H4 (cell line): ENCODE data around the gene GOSR2. TPM values are rescaled to one million over a fixed set of nuclear protein-coding genes. Genes with fewer than 3 reads are reported as not detected.
A peak's percentile ranks its signal among the peaks of the same experiment; 100 is the strongest.
"Not testable (repeated sequence)": the region's sequence is repeated elsewhere in the genome, so short reads cannot be mapped to it uniquely, and the experiment has no call there.

ENCODE experiments used
- DNase-seq: peaks from one replicate; pipeline ENCODE4 v3.0.0-alpha.2; 2015; ENCODE audit warnings: low spot score
- total RNA-seq: library from RNA; depleted of rRNA; stranded (reverse); fragments of >200 nt; shearing (Covaris generic); gene quantifications from 2 replicates; pipeline ENCODE4 v1.2.3, GENCODE V29; 2014

The GOSR2 gene
- total RNA-seq, 1 experiment from 2014 or later: 52.8 TPM

- DNase-seq: no peak
These were observed 40.6 kb downstream of the GOSR2 start for GRCh38 chr17:46963571-46963970.

GRCh38 chr17:46964315-46965265 is 41.6 kb downstream of the GOSR2 start:
- no peak for DNase-seq

GRCh38 chr17:46968224-46968834 is 45.4 kb downstream of the GOSR2 start:
- no peak for DNase-seq

GRCh38 chr17:46968896-46969295 is 45.9 kb downstream of the GOSR2 start:
- DNase-seq: no peak

GRCh38 chr17:46971647-46972300 is 48.8 kb downstream of the GOSR2 start:
- no peak for DNase-seq

- no peak for DNase-seq
These were observed 49.4 kb downstream of the GOSR2 start for GRCh38 chr17:46972346-46972745.

GRCh38 chr17:46974086-46974485 is 51.1 kb downstream of the GOSR2 start:
- DNase-seq: no peak

- DNase-seq: no peak
These were observed 52.3 kb downstream of the GOSR2 start for GRCh38 chr17:46975287-46975686.

- DNase-seq: peak; percentile 68
These were observed 53.8 kb downstream of the GOSR2 start for GRCh38 chr17:46976626-46977270.

GRCh38 chr17:46977348-46977747 is 54.4 kb downstream of the GOSR2 start:
- DNase-seq: peak; percentile 89

GRCh38 chr17:46977750-46978488 is 55.0 kb downstream of the GOSR2 start:
- no peak for DNase-seq

GRCh38 chr17:46978489-46979146 is 55.7 kb downstream of the GOSR2 start:
- DNase-seq: no peak

- peak; percentile 42 for DNase-seq
These were observed 56.3 kb downstream of the GOSR2 start, which contains the start of gene RPRML for GRCh38 chr17:46979147-46979863. Gene RPRML, minus strand, starts transcription at chr17:46979253. Its CDS starts 246 bp downstream, at chr17:46979007.

GRCh38 chr17:46982577-46982976 is 59.6 kb downstream of the GOSR2 start:
- no peak for DNase-seq

- DNase-seq: no peak
These were observed 60.8 kb downstream of the GOSR2 start for GRCh38 chr17:46983782-46984181.

- DNase-seq: no peak
These were observed 61.4 kb downstream of the GOSR2 start for GRCh38 chr17:46984341-46984740.

GRCh38 chr17:46984892-46985291 is 61.9 kb downstream of the GOSR2 start:
- no peak for DNase-seq

- DNase-seq: no peak
These were observed 63.4 kb downstream of the GOSR2 start for GRCh38 chr17:46986366-46986765.

GRCh38 chr17:46987927-46988326 is 65.0 kb downstream of the GOSR2 start:
- DNase-seq: not testable (repeated sequence)
